Fibroblast of the aortic adventitia (primary cell): Measurements from ENCODE around the gene RPS23. TPM values are rescaled to one million over a fixed set of nuclear protein-coding genes. Genes with fewer than 3 reads are reported as not detected.

ENCODE experiments used
- DNase-seq: peaks from one replicate; pipeline ENCODE4 v3.0.0-alpha.2; 2010; ENCODE audit warnings: low read depth
- H3K4me3 ChIP-seq: 2 replicates; pipeline ENCODE4 v1.5.1; 2011; ENCODE audit warnings: low read depth, mild to moderate bottlenecking, control low read depth, low read length, moderate library complexity
- total RNA-seq: library from RNA; depleted of rRNA; stranded (reverse); fragments of >200 nt; gene quantifications from 2 replicates; pipeline ENCODE4 v1.2.3, GENCODE V29; 2012; ENCODE audit warnings: low replicate concordance
- TF ChIP-seq, protein P1 (sequence below): IDR thresholded peaks from 2 replicates; pipeline ENCODE4 v1.5.1; 2011; ENCODE audit warnings: mild to moderate bottlenecking, low read length, control low read depth, inconsistent platforms; ENCODE audit not compliant: insufficient read depth

RPS23 gene
- total RNA-seq, 1 donor: 4,809 TPM

- TF ChIP-seq, protein P1, sequence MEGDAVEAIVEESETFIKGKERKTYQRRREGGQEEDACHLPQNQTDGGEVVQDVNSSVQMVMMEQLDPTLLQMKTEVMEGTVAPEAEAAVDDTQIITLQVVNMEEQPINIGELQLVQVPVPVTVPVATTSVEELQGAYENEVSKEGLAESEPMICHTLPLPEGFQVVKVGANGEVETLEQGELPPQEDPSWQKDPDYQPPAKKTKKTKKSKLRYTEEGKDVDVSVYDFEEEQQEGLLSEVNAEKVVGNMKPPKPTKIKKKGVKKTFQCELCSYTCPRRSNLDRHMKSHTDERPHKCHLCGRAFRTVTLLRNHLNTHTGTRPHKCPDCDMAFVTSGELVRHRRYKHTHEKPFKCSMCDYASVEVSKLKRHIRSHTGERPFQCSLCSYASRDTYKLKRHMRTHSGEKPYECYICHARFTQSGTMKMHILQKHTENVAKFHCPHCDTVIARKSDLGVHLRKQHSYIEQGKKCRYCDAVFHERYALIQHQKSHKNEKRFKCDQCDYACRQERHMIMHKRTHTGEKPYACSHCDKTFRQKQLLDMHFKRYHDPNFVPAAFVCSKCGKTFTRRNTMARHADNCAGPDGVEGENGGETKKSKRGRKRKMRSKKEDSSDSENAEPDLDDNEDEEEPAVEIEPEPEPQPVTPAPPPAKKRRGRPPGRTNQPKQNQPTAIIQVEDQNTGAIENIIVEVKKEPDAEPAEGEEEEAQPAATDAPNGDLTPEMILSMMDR: no peak
- peak; percentile 85 for DNase-seq
- H3K4me3 ChIP-seq: no peak overlapping the region
Measured at GRCh38 chr5:82265047-82265446, 13.1 kb downstream of the RPS23 start.

DNA sequence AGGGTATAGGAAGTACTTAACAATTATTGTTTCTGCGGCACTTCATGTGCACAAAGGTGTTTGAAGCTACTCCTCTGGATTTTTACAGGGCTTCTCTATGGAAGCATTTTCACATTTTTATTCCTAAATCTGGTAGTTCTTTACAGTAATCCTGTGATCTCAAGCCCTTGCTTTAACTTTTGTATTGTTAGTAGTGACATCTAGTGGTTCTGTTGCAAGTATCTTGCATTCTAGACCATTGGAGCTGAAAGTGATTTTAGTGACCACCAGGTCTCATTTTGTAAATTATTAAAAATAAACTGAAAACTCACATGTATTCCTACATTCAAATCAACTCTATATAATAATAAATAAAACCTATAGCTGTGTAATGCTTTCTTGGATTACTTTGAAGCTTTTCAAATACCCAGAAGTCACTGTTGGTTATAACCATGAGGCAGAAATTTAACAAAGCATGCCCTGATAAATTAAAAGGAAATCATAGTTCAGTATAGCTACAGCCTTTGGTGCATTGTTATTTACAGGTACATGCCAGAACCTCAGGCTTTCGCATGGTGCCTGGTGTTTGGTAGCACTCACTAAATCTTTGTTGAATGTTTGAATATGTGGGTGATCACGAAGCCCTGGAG is 18.9 kb downstream of the RPS23 start:
- DNase-seq: peak; percentile 54
- H3K4me3 ChIP-seq: no peak overlapping the region
- TF ChIP-seq, protein P1: peak; percentile 58

GRCh38 chr5:82257729-82258128 is 20.4 kb downstream of the RPS23 start:
- TF ChIP-seq, protein P1: no peak
- DNase-seq: no peak
- H3K4me3 ChIP-seq: no peak overlapping the region

GRCh38 chr5:82257247-82257646 is 20.9 kb downstream of the RPS23 start:
- H3K4me3 ChIP-seq: no peak overlapping the region
- DNase-seq: no peak
- TF ChIP-seq, protein P1: no peak

- DNase-seq: no peak
- TF ChIP-seq, protein P1: no peak
- no peak overlapping the region for H3K4me3 ChIP-seq
Measured at GRCh38 chr5:82255844-82256243, 22.3 kb downstream of the RPS23 start.

- no peak overlapping the region for H3K4me3 ChIP-seq
- DNase-seq: no peak
- TF ChIP-seq, protein P1: no peak
Measured at GRCh38 chr5:82252744-82253143, 25.4 kb downstream of the RPS23 start.

DNA sequence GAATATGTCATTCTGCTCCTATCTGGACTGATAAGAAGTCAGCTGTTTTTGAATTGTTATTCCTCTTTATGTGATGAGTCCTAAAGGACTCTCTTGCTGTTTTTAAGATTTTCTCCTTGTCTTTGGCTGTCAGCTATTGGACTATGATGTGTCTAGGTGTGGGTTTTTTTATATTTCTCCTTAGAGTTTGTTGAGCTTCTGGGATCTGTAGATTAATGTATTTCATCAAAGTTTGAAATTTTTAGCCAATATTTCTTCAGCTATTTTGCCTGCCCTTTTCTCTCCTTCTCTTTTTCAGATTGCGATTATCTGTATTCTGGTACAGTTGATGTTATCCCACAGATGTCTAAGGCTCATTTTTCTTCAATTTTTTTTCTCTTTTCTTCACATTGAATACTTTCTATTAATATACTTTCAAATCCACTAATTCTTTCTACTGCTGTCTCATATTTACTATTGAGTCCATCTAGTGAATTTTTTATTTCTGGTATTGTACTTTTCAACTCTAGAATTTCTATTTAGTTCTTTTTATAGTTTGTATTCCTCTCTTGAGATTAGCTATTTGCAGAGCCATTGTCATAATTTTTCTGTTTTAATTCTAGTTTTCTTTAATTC is 31.1 kb downstream of the RPS23 start:
- no peak for DNase-seq
- no peak overlapping the region for H3K4me3 ChIP-seq
- TF ChIP-seq, protein P1: no peak
